ENCODE results near the gene HDAC6. TPM values are rescaled to one million over a fixed set of nuclear protein-coding genes. Genes with fewer than 3 reads are reported as not detected.
"Not testable (repeated sequence)": the region's sequence is repeated elsewhere in the genome, so short reads cannot be mapped to it uniquely, and the experiment has no call there.

HDAC6 gene
- polyA plus RNA-seq, 1 donor = 101 TPM

DNA sequence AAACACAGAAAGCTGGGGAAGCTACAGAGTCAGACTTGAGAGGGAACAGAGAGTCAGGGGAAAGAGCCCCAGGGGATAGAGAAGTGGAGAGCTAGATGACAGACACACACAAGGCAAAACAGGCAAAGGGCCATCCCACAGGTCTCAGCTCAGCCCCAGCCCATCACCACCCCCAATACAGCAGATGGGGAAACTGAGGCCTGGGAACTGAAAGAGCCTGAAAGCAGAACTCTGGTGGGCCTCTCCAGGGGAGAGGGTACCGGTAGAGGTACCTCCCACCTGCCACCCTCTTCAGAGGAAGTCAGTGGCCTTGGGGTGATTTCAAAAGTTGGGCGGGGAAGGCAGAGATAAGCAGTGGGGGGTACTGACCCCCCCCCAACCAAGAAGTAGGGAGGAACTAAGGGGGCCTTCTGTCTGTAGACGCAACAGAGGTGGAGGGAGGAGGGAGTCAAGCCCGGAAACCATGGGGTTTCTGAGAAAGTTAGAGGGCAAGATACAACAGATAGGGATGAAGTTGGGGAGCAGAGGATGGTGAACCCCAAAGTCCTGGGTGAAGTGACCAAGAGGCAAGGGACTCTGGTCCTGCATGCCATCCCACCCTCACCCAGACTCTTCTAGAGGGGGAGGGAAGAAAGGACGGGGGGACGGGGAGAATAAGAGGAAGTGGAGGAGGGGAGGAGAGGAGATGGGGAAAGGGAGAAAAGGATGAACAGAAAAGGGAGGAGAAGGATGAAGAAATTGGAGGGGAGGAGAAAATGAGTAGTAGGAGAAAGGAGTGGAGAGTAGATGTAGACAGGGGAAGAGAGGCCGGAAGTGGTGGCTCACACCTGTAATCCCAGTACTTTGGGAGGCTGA, 12.3 kb upstream of the HDAC6 start:
- no peak for DNase-seq

DNA sequence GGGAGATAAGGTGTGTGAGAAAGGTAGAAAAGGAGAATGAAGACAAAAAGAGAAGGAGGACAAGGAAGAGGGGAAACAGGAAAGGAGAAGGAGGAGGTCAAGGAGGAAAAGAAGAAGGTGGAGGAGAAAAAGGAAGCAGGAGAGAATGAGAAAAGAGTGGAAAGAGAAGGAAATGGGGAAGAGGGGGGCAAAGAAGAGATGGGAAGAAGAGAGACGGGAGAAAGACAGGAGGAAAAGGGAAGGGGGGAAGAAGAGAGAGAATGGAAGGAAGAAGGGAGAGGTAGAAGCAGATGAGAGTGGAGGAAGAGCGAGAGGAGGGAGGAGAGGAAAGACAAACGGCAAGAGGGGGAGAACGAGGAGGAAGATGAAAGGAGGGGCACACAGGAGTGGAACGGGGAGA, 11.4 kb upstream of the HDAC6 start:
- DNase-seq = no peak

DNA sequence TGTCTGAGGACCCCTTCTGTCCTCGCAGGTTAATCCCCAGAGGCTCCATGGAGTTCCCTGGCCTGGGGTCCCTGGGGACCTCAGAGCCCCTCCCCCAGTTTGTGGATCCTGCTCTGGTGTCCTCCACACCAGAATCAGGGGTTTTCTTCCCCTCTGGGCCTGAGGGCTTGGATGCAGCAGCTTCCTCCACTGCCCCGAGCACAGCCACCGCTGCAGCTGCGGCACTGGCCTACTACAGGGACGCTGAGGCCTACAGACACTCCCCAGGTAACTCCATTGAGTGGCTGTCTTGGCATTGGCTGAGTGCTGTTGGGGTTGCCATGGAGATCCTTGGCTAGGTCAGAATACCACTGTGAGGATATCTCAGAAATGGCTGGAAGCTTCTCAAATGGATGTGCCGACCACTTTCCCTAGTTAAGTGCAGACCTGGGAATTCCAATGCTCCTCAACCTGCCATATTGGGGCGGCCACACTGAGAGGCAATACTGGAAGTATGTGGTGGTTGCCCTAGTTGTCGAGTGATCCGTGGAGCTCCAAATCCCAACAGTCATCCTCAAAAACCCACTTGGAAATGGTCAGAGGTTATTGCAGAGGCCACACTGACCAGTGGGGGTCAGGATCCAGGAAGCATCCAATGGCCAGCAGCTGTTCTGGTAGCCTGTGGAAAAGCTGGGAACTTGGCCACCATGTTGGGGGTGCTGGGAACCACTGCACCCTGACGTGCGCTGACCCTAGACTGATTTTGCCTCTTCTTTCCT, 10.6 kb upstream of the HDAC6 start:
- no peak for DNase-seq

DNA sequence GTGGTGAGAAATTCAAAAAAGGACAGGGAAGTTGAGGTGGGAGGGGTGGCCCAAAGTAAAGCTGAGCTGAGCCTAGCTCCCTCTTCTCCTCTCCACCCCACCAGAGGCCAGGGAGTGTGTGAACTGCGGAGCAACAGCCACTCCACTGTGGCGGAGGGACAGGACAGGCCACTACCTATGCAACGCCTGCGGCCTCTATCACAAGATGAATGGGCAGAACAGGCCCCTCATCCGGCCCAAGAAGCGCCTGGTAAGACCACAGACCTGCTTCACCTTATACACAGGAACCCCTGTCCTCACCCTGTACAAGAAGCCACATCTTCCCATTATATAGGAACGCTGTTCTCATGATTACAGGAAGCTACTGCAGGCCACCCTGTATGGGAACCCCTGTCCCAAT, 9.6 kb upstream of the HDAC6 start:
- no peak for DNase-seq

DNA sequence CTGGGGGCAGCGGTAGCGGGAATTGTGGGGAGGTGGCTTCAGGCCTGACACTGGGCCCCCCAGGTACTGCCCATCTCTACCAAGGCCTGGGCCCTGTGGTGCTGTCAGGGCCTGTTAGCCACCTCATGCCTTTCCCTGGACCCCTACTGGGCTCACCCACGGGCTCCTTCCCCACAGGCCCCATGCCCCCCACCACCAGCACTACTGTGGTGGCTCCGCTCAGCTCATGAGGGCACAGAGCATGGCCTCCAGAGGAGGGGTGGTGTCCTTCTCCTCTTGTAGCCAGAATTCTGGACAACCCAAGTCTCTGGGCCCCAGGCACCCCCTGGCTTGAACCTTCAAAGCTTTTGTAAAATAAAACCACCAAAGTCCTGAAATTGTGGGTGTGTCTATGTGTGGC, 7.9 kb upstream of the HDAC6 start:
- DNase-seq = no peak

DNA sequence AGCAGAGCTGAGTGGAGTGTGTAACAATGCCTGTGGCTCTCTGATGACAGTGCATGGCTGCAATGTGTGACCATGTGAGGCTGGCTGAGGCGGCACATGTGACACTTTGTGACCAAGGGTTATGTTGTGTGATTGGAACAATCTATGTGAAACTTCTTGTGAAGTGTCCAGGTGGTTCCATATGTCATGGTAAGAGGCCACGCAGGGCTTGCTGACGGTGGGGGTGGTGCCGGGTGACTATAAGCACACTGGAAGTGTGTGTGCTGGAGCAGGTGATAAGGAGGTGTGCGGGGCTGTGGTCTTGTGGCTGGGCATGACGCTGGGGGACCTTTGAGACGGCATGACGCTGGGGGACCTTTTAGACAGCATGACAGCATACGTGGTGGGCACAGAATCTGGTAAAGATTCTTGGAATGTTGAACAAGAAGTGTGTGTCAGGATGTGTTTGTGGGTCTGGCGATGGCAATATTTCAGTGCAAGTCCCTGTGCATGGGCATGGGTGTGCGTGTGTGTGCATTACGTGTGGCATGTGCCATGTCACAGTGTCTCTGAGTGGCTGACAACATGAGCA, 7.4 kb upstream of the HDAC6 start:
- no peak for DNase-seq

DNA sequence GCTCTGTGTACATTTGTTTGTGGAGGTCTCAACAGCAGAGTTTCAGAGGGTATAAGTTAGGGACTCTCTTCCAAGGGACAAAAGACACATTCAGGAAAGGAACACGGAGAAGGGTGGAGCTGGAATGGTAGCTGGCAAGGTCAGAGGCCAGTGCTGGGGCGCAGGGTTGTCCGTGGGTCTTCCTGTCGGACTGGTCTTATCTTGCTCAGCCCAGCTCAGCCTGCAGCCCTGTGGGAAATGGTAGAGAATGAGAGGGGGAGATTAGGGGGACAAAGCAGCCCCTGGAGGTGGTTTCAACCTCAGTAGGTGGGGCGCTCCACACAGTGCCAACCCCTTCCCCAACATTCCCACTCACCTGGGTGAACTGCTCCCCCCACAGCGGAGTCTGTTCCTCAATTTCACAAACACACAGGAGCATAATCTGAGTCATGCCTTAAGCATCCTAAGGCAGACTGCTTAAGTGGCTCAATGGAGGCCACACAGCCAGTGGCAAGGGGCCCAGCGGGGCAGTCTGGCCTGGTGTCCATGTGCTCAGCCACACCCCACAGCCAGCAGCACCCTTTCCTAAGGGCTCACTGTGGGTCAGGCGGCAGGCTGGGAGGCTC, 6.9 kb upstream of the HDAC6 start:
- DNase-seq = no peak

DNA sequence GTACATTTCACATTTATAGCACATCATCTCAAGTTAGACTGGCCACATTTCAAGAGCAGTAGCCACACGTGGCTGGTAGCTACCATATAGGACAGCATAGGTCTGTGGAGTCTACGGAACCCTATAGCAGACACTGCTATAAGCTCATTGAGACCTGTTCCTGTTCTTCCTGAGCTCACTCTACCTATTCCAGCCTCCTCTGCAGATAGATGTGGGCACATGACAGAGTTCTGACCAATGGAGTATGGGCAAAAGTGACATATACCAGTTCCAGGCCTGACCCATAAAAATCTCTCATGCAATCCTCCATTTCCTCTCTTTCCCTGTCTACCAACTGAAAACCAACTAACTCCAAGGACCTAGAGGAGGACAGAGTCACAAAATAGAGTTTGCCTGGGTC, 3.5 kb upstream of the HDAC6 start:
- DNase-seq = no peak

DNA sequence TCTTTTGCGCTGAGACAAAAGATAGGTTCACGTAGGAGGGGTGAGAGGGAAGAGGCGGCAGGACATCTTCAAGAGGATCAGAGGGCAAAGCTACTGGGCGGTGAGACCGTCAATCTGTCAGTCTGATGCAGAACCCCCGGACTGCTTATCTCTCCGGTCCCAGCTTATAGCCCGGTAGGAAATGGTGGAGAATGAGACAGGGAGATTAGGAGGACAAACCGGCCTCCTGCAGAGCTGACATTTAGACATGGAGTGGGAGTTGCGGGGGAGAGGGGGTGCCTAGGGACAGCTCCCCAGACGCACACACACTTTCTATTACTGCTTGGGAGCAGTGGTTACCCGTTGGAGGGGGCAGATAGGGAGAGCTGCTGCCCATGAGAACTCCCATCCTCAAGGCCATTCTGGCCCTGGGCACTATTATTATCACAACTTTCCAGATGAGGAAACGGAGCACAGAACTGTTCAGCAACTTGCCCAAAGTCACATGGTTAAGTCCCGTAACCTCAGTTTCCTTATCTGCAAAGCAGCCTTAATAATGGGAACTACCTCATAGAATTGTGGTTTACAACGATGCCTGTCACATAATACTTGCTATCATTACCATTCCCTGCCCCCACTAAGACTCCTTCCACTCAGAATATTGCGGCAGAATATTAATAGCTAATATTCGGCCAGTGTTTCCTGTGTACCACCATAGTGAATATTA, 1.1 kb upstream of the HDAC6 start:
- DNase-seq = no peak

DNA sequence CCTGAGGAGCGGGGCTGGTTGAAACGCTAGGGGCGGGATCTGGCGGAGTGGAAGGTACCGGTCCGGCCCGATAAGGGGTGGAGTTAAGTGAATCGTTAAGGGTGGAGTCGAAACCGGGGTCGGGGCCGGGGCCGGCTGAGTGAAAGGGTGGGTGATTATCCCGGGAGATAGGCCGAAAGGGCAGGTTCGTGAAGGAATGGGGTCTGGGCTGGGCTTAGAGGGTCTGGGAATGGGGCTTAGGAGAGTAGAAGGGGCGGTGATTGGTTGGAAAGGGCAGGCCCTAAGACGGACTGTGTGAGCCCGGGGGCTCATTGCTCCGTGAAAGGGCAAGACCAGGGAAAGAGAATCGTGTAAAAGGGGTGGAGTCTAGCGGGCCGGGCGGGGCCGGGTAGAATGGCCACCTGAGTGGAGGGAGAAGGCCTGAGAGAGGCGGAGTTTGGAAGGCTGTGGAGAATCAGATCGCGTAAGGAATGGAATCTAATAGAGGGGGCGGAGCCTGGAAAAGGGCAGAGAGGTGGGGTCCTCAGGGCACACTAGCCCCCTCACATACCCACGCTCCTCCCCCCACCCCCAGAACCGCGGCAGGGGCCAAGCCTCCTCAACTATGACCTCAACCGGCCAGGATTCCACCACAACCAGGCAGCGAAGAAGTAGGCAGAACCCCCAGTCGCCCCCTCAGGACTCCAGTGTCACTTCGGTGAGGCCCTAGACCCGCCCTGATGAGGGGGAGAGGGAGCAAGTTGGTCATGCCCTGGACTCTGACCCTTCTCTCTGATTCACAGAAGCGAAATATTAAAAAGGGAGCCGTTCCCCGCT, 430 bp downstream of the HDAC6 start:
- peak; percentile 82 for DNase-seq

DNA sequence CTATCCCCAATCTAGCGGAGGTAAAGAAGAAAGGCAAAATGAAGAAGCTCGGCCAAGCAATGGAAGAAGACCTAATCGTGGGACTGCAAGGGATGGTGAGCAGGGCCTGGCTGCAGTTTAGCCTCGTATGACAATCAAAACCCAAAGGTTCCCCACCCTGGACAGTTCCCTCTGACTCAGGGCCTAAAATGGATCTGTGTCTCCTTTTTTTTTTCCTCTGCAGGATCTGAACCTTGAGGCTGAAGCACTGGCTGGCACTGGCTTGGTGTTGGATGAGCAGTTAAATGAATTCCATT, 986 bp downstream of the HDAC6 start:
- no peak for DNase-seq

DNA sequence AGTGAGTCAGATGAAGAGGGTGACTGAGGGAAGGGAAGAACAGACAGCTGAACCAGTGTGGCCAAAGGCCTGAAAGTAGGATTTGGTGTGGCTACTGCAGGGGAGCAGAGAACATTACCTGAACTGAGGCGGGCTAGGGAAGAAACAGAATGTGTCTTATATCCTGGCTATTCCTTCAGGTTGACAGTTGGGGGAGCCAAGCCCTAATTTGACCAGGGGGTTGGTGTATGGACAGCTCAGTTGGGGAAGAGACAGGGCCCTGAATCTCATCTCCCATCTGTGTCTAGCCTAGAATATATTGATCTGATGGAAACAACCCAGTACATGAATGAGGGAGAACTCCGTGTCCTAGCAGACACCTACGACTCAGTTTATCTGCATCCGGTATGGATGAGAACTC, 4.2 kb downstream of the HDAC6 start:
- DNase-seq = no peak

DNA sequence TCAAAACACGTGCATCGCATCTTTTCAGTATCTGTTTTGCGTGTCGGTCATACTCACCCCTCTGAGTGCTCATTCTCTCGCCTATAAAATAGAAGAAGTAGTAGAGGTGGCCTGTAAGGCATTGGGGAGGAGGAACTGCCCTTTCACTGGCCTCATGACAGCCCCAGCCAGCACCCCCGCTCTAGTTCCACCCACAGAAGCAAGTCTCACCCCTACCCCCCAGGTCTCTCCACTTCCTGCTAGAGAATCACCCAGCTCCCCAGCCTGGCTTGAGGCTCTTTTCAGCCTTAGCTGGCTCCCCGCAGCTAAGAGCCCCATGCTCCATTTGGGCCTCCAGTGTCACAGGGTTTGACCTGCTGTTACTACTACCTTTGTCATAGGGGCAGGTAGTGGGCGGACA, 11.8 kb downstream of the HDAC6 start:
- DNase-seq = no peak

DNA sequence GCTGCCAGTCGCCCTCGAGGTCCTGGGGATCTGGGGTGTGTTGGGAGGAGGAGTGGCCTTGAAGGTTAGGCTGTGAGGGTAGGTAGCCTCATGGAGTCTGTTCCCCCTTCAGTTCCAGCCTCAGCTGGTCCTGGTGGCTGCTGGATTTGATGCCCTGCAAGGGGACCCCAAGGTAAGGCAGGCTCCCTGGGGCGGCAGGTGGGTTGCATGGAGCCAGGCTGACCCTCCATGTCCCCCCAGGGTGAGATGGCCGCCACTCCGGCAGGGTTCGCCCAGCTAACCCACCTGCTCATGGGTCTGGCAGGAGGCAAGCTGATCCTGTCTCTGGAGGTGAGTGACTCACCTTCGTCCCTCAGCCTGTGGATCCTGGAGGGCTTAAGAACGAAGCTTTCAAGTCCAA, 12.9 kb downstream of the HDAC6 start:
- no peak for DNase-seq

DNA sequence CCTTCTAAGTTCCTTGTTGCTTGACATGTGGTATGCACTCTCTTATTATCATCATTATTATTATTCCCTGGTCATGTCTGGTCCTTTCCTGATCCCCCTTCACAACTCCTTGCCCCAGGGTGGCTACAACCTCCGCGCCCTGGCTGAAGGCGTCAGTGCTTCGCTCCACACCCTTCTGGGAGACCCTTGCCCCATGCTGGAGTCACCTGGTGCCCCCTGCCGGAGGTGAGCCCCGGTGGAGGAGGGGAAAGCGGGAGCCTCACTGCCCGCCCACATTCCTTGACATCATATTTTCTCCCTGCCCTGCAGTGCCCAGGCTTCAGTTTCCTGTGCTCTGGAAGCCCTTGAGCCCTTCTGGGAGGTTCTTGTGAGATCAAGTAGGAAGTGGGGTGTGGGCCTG, 13.4 kb downstream of the HDAC6 start:
- DNase-seq = no peak

DNA sequence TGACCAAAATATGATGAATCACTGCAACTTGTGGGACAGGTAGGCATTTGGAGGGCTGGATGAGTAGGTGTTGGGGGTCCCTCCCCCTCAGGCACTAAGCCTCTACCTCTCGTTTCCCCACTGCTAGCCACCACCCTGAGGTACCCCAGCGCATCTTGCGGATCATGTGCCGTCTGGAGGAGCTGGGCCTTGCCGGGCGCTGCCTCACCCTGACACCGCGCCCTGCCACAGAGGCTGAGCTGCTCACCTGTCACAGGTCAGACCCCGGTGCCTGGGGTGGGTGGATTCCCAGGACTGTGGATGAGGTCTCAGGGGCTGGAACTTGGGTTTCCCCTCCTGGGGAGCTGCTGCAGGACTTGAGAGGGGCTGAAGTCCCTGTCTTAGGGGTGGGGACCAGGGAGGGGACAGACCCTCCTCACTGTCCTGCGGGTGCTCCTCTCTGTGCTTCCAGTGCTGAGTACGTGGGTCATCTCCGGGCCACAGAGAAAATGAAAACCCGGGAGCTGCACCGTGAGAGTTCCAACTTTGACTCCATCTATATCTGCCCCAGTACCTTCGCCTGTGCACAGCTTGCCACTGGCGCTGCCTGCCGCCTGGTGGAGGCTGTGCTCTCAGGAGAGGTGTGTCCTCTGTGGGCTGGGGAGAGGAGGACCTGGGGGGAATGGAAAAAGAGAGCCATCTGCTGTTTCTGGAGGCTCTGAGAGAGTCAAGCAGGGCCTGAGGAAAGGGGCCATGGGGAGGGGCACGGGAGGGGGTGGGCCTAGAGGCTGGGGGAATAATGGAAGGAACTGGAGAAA, 14.3 kb downstream of the HDAC6 start:
- DNase-seq = no peak

DNA sequence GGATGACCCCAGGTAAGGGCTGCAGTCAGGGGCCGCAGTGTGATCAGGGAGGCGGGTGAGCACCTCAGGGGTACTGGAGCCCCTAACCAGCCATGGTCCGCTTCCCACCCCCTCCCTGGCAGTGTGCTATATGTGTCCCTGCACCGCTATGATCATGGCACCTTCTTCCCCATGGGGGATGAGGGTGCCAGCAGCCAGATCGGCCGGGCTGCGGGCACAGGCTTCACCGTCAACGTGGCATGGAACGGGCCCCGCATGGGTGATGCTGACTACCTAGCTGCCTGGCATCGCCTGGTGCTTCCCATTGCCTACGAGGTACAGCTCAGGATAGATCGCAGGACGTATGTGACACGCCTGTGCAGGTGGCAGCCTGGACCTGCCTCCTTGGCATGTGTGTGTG, 16.2 kb downstream of the HDAC6 start:
- DNase-seq = no peak

DNA sequence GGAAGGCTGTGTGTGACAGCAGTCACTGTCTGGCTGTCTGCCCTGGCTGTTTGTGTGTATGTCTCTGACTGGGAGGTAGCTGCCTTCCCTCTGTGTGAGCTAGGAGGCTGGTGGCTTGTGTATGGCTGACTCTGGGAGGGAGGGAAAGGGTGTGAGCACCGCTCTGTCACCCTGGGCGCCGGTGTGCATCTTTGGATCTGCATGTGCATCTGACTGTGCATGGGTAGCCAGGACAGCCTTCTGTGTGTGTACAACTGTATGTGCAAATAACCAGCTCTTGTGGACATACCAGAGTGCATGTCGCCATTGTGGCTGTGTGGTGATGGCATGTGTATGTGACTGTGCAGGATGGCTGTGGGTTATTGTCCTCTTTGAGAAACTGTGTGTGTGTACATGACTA, 17.0 kb downstream of the HDAC6 start:
- no peak for DNase-seq

DNA sequence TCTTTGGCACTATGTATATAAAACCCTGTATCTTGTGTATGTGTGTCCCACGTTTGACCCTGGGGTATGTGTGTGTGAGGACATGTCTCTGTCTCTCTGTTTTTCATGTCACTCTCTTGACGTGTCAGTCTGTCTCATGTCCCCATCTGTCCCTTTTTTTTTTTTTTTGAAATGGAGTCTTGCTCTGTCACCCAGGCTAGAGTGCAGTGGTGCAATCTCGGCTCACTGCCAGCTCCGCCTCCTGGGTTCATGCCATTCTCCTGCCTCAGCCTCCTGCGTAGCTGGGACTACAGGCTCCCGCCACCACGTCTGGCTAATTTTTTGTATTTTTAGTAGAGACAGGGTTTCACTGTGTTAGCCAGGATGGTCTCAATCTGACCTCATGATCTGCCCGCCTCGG, 17.5 kb downstream of the HDAC6 start:
- DNase-seq = not testable (repeated sequence)

DNA sequence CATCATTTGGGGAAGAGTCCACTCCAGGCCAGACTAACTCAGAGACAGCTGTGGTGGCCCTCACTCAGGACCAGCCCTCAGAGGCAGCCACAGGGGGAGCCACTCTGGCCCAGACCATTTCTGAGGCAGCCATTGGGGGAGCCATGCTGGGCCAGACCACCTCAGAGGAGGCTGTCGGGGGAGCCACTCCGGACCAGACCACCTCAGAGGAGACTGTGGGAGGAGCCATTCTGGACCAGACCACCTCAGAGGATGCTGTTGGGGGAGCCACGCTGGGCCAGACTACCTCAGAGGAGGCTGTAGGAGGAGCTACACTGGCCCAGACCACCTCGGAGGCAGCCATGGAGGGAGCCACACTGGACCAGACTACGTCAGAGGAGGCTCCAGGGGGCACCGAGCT, 21.2 kb downstream of the HDAC6 start:
- DNase-seq = no peak

DNA sequence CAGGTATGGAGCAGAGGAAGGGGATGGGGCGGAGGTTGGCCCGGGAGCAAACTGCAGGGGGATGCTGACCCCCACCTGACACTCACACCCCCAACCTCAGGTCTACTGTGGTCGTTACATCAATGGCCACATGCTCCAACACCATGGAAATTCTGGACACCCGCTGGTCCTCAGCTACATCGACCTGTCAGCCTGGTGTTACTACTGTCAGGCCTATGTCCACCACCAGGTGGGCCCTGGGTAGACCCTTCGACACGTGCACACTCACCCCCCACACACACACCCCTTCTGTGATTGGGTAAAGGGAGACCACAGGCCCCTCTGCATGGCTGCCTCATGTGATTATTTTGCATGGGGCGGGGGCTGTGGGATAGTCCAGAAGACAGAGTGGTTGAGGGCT, 22.2 kb downstream of the HDAC6 start:
- no peak for DNase-seq
